Ramos (cell line): ENCODE measurements around the gene BCAT1.
"Not testable (repeated sequence)": the region's sequence is repeated elsewhere in the genome, so short reads cannot be mapped to it uniquely, and the experiment has no call there.

Experiments used
- in situ Hi-C: fragments of 300-500 bp; cut with MboI; formaldehyde crosslinking; loops from one replicate; pipeline ENCODE4 v1.14.3; 2022; ENCODE audit warnings: low sequenced_read_pairs; ENCODE audit not compliant: unreplicated experiment

Gene BCAT1

DNA sequence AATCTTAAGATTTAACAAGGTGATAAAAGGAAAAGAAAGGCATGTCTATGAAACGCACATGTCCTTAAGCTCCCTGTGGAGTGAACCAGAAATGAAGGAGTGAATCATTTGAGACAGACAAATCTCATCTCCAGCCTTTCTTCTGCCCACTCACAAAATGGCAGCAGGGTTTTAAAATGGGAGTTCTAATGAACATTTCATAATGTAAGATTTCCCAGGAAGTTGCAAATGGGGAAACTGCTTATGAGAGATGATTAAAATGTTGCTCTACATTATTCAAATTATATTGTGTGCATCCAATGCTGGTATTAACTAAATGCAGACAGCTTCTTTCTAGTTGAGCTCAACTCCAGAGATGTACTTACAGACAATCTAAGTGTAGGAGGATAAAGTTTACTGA is 76.7 kb downstream of the BCAT1 start:
- in situ Hi-C loops = no loop called here

DNA sequence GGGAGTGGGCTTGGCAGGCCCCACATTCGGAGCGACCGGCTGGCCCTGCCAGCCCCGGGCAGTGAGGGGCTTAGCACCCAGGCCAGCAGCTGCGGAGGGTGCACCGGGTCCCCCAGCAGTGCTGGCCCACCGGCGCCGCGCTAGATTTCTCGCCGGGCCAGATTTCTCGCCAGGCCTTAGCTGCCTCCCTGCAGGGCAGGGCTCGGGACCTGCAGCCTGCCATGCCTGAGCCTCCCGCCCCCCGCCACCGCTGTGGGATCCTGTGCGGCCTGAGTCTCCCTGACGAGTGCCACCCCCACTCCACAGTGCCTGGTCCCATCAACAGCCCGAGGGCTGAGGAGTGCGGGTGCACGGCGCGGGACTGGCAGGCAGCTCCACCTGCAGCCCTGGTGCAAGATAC is 82.8 kb downstream of the BCAT1 start:
- in situ Hi-C loops = not testable (repeated sequence)

DNA sequence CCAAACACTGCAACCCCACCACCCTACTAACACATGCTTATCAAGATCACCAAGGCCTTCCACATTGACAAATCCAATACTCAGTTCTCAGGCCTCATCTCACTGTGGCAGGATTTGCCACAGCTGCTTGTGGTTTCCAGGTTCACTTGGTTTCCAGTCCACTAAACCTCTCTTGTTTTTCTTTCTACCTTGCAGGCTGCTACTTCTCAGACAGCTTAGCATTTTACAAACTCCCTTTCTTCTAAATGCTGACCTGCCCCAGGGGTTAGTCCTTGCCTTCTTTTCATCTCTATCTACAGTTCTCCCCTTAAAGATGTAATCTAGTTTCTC is 84.1 kb downstream of the BCAT1 start:
- in situ Hi-C loops = no loop called here

DNA sequence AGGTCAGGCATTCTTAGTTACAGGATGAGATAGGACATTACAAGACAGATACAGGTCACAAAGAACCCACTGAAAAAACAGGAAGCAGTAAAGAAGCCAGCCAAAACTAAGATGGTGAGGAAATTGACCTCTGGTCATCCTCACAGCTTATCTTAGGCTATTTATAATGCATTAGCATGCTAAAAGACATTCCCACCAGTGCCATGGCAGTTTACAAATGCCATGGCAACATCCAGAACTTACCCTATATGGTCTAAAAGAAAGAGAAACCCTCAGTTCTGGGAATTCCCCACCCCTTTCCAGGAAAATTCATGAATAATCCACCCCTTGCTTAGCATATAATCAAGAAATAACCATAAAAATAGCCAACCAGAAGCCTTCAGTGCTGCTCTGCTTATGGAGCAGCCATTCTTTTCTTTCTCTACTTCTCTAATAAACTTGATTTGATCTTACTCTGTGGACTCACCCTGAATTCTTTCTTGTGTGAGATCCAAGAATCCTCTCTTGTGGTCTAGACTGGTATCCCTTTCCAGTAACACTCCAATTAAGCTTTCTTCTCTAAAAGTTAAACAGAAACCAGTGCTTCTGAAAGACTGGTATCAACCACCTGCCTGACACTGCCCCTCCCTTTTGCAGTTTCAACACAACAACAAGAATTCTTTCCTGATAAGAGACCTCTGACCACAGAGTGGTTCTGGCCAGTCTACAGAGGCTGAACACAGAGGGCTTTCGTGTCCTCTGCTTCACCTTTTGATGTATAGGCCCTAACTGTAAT is 86.9 kb downstream of the BCAT1 start:
- in situ Hi-C loops = no loop called here

DNA sequence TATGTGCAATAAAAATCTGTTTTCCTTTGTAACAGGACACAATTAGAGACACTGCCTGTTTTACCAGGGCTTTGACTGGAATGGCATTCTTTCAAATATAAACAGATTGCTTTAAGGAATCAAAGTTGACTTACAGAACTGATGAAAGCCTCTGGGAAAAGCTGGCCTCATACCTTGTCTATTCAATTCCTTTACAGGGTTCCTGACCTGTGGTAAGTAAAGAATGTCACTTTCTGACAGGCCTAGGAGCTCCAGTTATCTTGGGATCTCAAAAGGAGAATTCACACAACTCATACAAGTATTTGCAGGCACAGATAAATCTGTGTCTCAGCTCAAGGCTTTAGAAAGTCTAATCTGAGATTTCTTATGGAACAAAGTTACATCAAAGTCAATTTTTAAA is 88.4 kb downstream of the BCAT1 start:
- in situ Hi-C loops = no loop called here

DNA sequence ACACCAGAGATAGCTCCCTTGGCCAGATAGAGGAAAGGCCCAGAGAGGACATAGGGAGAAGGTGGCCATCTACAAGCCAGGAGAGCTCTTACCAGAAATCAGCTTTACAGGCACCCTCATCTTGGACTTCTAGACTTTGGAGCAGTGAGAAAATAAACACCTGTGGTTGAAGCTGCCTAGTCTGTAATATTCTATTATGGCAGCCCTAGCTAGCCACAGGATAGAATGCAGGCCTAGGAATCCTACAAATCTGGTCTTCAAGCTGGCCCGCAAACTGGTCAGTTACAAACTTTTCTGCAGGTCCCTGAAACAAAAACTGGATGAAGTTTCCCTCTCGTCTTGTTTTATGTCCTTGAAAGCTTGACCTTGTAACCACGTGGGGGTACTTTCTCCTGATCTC is 92.4 kb downstream of the BCAT1 start:
- in situ Hi-C loops = no loop called here

DNA sequence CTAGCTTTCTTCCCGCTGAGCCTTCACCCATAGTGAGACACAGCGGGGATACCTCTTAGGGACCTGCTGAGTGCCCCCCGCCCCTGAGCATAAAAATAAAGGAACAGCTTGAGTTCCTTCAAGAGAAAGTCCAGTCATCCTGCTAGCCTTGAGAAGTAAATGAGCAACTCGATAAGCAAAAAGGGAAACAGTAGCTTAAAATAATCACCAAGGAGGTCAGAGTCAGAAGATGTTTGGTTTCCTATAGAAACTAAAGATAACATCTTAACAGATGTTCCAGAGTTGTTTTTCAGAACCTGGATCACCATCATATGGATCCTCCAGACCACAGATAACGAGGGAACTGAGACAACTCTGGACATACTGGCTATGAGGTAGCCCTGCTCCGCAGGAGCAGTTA is 94.0 kb downstream of the BCAT1 start:
- in situ Hi-C loops = no loop called here

DNA sequence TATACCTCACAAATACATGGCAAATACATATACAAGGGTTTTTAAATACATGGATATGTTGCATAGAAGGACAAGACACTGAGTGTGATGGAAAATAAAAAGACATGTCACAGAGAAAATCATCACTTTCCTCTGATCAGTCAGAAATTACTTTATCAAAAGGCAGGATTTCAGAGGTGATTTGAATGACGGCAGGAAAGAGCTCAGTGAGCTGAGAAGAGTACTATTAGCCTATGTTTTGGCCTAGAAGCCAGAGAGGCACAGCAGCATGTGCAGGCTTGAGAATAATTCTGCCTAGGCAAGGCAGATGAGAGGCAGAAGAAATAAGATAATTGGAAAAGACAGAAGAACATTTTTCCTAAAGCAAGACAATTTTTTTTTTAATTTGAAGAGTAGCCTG is 94.9 kb downstream of the BCAT1 start:
- in situ Hi-C loops = no loop called here

DNA sequence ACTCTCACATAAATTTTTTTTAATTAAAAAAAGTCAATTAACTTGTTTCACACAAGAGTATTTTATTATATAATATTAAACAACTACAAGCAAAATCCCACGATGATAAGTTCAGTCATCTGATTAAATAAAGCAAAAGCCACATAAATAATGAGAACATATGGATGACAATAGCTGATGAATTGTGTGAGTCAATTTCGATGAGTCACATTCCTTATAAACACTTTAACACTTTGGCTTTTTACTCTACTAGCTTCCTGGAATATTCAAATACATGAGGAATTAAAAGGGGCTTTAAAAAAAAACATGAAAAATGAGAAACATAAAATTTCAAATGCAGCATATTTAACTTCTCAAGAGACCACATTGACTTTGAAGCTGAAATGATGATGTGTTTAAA is 95.3 kb downstream of the BCAT1 start:
- in situ Hi-C loops = no loop called here

DNA sequence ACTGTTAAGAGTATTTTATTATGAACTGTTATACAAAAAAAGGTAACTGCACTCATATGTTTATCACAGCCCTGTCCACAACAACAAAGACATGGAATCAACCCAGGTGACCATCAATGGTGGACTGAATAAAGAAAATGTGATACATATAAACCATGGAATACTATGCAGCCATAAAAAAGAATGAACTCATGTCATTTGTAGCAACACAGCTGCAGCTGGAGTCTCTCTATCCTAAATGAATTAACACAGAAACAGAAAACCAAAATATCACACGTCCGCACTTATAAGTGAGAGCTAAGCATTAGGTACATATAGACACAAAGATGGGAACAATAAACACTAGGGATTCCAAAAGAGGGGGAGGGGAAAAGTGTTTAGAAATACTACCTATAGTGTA is 95.8 kb downstream of the BCAT1 start:
- in situ Hi-C loops = no loop called here

DNA sequence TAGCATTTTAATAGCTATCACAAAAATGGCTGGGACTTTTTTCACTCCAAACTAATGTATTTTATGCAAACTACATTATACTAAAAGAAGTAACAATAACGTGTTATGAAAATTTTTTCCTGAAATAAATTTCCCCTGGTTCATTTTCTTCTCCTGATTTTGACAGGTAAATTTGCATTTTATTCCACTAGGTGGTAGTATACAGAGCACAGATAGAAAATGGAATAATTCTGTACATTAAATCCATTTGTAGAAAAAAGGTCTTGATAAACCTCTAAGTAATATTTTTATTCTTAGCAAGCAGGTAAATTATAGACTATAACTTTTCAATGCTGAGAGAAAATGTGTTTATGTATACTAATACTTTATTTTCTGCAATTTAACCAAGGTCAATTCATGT is 96.5 kb downstream of the BCAT1 start:
- in situ Hi-C loops = no loop called here

DNA sequence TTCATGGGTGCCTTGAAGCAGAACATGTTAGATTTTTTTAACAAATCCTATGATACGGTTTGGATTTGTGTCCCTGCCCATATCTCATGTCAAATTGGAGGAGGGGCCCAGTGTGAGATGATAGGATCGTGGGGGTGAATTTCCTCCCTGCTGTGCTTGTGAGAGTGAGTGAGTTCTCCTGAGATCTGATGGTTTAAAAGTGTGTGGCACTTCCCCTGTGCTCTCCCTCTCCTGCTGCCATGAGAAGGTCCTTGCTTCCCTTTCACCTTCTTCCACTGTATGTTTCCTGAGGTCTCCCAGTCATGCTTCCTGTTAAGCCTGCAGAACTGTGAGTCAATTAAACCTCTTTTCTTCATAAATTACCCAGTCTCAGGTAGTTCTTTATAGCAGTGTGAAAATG is 97.0 kb downstream of the BCAT1 start:
- in situ Hi-C loops = not testable (repeated sequence)

DNA sequence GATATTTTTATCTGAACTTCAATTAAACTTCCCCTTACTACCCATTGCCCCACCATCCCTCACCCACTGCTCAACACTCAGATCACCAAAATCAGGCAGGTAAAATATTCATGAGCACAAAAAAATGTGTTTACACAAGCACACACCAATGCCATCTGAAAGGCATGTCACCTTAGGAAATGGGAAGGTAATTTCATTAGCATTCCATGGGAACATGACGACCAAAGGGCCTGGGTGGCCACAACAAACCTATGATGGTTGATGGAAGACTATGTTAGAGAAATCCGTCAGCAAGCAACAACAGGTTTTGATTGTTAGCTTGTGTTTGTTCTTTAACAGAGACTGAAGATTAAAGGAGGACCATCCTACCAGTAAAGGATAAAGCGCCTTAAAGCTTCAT is 97.6 kb downstream of the BCAT1 start:
- in situ Hi-C loops = no loop called here

DNA sequence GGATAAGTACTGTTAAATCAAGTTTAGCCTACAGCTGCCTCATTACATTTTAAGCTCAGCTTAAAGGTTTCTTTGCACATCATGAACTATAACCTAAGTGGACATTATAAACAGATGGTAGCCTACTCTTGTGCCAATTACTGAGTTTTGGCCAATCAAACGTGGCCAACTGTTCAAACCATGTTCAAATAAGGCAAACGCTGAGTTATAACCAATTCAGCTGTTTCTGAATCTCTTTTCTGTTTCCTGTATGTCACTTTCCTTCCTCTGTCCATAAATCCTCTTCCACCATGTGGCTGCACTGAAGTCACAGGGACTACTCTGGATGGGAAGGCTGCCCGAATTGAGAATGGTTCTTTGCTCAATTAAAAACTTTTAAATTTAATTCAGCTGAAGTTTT is 98.4 kb downstream of the BCAT1 start:
- in situ Hi-C loops = no loop called here

DNA sequence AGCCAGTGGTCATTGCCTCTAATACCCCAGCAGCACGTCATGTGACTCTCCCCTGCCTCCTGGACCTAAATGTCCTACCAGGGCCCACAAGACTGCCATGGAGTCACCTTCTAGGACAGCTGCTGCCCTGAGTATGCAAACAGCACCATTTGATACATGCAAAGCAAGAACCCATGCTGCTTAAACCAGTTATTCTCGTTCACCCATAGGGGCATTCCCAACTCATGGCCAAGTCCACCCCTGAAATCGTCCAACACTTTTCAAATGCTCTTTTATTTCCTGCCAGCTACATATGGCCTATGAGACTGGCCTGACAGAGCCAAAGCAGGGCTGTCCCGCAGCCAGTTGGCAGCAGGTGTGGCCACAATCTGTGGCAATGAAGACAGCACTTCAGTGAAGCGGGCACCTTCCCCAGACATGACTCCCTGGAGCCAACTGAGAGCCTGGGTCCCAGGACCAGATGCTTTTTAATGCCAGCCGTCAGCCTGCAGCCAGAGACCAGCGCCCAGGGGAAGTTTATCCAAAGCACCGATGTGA is 99.9 kb downstream of the BCAT1 start:
- in situ Hi-C loops = no loop called here

DNA sequence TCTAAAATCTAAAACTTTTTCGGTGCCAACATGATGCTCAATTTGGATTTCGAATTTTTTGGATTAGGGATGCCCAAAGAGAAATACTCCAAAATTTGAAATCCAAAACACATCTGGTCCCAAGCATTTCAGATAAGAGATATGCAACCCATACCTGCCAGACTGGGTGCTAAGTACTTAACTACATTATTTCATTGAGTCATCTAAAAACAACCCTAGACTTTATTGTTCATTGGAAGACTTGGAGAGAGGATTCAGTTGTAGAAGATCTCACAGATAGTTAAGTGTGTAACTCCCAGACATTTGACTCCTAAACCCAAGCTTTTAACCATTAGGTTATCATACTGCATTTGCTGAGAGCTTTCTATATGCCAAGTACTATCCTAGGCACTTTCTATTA is 102.2 kb downstream of the BCAT1 start:
- in situ Hi-C loops = no loop called here

DNA sequence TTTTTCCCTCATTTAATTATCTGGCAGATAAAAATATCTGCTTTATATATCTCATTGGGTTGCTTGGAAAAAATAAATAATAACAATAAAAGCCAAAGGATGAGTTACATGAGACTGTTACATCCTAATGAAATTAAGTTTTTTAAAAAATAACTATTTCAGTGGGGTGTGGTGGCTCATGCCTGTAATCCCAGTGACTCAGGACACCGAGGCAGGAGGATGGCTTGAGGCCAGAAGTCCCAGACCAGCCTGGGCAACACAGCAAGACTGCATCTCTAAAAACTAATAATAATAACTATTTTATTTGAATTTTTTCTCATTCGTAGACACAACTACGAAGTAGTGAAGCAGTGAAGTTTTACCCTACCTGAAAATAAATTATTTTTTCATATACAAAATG is 103.3 kb downstream of the BCAT1 start:
- in situ Hi-C loops = no loop called here

DNA sequence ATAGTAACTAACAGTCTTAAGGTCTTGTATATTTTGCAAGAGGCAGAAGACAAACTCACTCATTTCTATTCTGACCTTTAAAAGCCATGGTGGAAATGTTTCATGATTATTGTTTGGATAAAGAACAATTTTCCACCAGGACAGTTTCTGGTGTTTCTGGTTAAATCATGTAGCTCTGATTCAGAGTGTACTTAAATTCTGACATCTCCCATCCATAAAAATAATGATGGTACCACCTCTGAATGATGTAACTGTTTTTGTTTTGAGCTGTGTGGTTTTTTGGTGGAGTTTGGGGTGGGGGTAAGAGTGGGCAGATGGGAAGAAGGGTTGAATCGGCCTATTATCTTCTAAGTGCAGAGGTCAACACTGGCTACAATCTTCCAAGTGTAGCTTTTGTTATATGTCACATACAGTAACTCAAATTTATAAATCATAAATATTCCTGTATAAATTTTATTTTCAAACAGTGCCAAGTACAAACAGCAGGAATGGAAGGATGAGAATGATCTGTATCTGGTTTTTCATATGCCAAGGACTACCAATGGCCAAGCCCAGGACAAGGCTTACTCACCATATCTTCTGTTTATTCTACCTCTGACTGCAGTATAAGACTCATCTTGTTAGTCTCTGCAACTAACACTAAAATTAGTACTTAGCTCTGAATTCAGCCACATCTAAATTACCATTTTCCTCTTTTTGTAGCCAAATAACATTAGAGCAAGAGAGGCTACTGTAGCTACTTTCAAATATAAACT is 108.7 kb downstream of the BCAT1 start:
- in situ Hi-C loops = no loop called here

DNA sequence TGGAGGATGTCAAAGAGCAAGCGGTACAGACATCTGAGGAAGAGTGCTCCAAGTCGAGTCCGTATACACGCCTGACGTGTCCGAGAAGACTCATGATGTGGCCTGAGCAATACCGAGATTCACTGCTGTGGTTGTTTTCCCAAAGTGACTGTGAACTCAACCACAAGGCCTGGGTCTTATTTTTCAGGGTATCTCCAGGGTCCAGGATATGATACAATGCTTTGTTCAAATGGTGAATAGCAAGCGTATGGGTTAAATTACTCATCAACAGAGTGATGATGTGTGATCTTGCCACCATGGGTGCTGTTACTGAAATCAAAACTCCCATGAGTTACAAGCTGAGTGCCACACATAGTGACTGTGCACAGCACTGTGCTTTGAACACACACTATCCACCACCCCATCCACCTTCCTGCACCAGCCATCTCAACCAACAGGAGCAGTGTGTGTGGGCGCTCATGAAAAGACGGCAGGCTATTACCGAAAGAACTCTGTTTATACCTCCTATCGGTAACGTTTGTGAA is 109.6 kb downstream of the BCAT1 start:
- in situ Hi-C loops = no loop called here

DNA sequence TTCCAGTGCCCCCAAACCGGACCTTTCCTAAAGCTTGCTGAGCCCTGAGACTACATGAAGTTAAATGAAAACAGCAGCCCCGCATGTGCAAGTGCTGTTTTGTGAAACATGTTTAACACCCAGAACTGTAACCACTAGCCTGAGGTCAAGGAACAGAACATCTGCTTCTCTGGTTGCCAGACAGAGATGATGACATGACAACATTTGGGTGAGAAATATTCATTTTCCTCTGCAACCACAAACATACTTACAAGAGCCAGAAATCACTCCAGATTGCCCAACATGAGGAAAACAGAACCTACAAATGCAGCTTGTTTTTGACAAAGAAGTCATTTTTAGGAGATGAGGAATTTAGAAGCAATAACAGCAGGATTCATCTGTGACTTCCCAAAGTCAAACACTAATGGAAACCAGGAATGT is 110.4 kb downstream of the BCAT1 start:
- in situ Hi-C loops = no loop called here

DNA sequence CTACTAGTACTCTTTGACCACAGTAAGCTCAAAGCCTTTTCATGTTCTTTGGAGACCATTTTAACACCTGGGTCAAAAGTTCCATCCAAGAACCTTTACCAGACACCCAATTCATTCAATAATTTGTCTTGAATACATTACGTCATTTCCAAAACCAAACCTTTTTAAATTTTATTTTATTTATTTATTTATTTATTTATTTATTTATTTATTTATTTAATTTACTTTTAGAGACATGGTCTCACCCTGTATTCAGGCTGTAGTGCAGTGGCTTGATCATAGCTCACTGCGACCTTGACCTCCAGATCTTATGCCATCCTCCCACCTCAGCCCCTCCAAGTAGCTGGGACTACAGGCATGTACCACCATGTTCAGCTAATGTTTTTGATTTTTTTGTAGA is 113.5 kb downstream of the BCAT1 start:
- in situ Hi-C loops = no loop called here

DNA sequence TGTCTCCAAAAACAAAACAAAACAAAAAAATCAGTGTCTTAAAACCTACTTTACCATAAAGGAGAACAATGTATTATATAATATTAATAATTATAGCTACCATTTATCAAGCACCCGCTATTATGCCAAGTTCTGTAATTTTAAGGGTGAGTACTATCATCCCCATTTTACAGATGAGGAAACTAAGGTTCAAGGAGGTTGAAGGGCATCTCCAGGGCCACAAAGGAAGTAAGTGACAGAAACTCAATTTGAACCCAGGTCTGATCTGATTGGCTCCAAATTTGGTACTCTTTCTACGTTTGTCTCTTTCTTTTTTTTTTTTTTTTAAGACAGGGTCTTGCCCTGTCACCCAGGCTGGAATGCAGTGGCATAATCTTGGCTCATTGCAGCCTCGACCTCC is 115.4 kb downstream of the BCAT1 start:
- in situ Hi-C loops = no loop called here
